ENCODE data around the gene DGKH. TPM values are rescaled to one million over a fixed set of nuclear protein-coding genes. Genes with fewer than 3 reads are reported as not detected.

Gene DGKH
- total and polyA plus RNA-seq, 10 of the 15 experiments (the other 5 are each of a cell fraction or from before 2014, with no cell fraction given): 1.3 to 15.2 (median 7.3) TPM

DNA sequence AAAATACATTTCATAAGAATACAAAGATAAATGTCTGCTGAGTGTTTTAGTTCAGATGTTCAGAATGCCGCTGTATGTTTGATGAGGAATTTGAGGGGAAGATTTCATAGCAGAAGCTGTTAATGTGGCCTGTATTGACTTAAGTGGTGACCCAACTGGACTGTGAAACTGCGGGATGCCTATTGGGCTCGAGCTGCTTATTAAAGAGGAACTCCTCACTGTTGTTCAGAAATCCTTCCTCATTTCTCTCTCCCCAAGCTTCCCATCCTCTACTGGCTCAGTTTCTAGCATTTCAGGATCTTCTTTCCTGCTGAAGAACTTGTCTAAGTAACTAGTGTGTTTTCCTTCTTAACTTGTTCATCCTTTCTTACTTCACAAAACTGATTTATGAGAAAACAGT lies 20.4 kb downstream of the DGKH start:
- no TSS peak for BruUV-seq (replicated peaks)
- DNase-seq (ENCODE audit: low read depth, low spot score): no peak
- Histone ChIP-seq H3K4me1 (ENCODE audit: control insufficient read depth, insufficient read depth, low read length) (no peaks in the 10 kb centered on the region), H3K36me3 (ENCODE audit: control insufficient read depth in 2 of 2, insufficient read depth in 2 of 2, low read length in 1 of 2) (peaks cover 0 to 10% of the 10 kb centered on the region in 2 experiments; a peak in 1 of 4 replicates), H3K27me3 (replicated peaks in 1 of 2; ENCODE audit: control insufficient read depth in 2 of 2, insufficient read depth in 2 of 2, low read length in 1 of 2) (no peaks in the 10 kb centered on the region), H3K9me3 (replicated peaks; ENCODE audit: control insufficient read depth, insufficient read depth, low read length) (no peaks in the 10 kb centered on the region), H3K9ac (ENCODE audit: control insufficient read depth, insufficient read depth, low read length) (no peak overlapping the region), H2AFZ (ENCODE audit: control insufficient read depth, low read depth, low read length) (no peak overlapping the region), H3K79me2 (ENCODE audit: control insufficient read depth, insufficient read depth, low read length) (no peaks in the 10 kb centered on the region), H3K27ac (ENCODE audit: control insufficient read depth, insufficient read depth) (no peak overlapping the region), H3K4me2 (ENCODE audit: control insufficient read depth, insufficient read depth) (no peak overlapping the region), H4K20me1 (ENCODE audit: control insufficient read depth, insufficient read depth) (no peaks in the 10 kb centered on the region), H3K4me3 (no peak overlapping the region)
- ChIA-PET POLR2A (no interaction called here), RAD21 (ENCODE audit: unreplicated experiment) (no interaction called here), CTCF (interaction anchor here (1.6 kb wide), 1 partner anchor 13 kb away, joined by 3 read pairs; no protein-coding TSS in a partner anchor), SMC1A (ENCODE audit: uncharacterized antibody, unreplicated experiment) (interaction anchor here (1.4 to 1.6 kb wide), 2 partner anchors 13 kb away, joined by 3 to 5 read pairs; no protein-coding TSS in a partner anchor)
- no peak for FAIRE-seq
- WGBS (ENCODE audit: insufficient coverage, insufficient replicate concordance, low lambda C conversion rate, missing lambda C conversion rate): 91% methylated on average over 3 of the region's 3 CpGs
- ATAC-seq: no peak
- intact Hi-C loops (cut with micrococcal nuclease; ENCODE audit: unreplicated experiment): no loop called here
- in situ Hi-C loops (cut with MboI): no loop called here
- no peak for TF ChIP-seq ETV6 (conservative IDR thresholded peaks at IDR 0.05 in 1 of 2, IDR thresholded peaks at IDR 0.05 in 1 of 2; ENCODE audit: borderline replicate concordance in 1 of 2, low read depth in 1 of 2)
- TF ChIP-seq, protein P1, sequence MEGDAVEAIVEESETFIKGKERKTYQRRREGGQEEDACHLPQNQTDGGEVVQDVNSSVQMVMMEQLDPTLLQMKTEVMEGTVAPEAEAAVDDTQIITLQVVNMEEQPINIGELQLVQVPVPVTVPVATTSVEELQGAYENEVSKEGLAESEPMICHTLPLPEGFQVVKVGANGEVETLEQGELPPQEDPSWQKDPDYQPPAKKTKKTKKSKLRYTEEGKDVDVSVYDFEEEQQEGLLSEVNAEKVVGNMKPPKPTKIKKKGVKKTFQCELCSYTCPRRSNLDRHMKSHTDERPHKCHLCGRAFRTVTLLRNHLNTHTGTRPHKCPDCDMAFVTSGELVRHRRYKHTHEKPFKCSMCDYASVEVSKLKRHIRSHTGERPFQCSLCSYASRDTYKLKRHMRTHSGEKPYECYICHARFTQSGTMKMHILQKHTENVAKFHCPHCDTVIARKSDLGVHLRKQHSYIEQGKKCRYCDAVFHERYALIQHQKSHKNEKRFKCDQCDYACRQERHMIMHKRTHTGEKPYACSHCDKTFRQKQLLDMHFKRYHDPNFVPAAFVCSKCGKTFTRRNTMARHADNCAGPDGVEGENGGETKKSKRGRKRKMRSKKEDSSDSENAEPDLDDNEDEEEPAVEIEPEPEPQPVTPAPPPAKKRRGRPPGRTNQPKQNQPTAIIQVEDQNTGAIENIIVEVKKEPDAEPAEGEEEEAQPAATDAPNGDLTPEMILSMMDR (IDR thresholded peaks at IDR 0.05 in 2 of 3, conservative IDR thresholded peaks at IDR 0.05 in 1 of 3; ENCODE audit: control insufficient read depth in 2 of 3, extremely low read depth in 1 of 3, insufficient read depth in 1 of 3, low read depth in 3 of 3, low read length in 3 of 3): no peak
- no peak for TF ChIP-seq RB1 (IDR thresholded peaks at IDR 0.05; ENCODE audit: borderline replicate concordance)
- TF ChIP-seq, protein P2, sequence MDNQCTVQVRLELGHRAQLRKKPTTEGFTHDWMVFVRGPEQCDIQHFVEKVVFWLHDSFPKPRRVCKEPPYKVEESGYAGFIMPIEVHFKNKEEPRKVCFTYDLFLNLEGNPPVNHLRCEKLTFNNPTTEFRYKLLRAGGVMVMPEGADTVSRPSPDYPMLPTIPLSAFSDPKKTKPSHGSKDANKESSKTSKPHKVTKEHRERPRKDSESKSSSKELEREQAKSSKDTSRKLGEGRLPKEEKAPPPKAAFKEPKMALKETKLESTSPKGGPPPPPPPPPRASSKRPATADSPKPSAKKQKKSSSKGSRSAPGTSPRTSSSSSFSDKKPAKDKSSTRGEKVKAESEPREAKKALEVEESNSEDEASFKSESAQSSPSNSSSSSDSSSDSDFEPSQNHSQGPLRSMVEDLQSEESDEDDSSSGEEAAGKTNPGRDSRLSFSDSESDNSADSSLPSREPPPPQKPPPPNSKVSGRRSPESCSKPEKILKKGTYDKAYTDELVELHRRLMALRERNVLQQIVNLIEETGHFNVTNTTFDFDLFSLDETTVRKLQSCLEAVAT (IDR thresholded peaks at IDR 0.05): no peak
- no peak for TF ChIP-seq BMI1 (IDR thresholded peaks at IDR 0.05; ENCODE audit: borderline replicate concordance)
- no peak for TF ChIP-seq JUND (IDR thresholded peaks at IDR 0.05; ENCODE audit: low read depth, low read length)
- TF ChIP-seq NR2F1 (conservative IDR thresholded peaks at IDR 0.05): no peak
- no peak for TF ChIP-seq SREBF1 (IDR thresholded peaks at IDR 0.05; ENCODE audit: low read length)
- TF ChIP-seq, protein P3, sequence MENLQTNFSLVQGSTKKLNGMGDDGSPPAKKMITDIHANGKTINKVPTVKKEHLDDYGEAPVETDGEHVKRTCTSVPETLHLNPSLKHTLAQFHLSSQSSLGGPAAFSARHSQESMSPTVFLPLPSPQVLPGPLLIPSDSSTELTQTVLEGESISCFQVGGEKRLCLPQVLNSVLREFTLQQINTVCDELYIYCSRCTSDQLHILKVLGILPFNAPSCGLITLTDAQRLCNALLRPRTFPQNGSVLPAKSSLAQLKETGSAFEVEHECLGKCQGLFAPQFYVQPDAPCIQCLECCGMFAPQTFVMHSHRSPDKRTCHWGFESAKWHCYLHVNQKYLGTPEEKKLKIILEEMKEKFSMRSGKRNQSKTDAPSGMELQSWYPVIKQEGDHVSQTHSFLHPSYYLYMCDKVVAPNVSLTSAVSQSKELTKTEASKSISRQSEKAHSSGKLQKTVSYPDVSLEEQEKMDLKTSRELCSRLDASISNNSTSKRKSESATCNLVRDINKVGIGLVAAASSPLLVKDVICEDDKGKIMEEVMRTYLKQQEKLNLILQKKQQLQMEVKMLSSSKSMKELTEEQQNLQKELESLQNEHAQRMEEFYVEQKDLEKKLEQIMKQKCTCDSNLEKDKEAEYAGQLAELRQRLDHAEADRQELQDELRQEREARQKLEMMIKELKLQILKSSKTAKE (IDR thresholded peaks at IDR 0.05; ENCODE audit: low read depth, poor library complexity, severe bottlenecking): no peak
- no peak for TF ChIP-seq POU2F2 (IDR thresholded peaks at IDR 0.05; ENCODE audit: borderline replicate concordance, low read depth, low read length)
- TF ChIP-seq, protein P4, sequence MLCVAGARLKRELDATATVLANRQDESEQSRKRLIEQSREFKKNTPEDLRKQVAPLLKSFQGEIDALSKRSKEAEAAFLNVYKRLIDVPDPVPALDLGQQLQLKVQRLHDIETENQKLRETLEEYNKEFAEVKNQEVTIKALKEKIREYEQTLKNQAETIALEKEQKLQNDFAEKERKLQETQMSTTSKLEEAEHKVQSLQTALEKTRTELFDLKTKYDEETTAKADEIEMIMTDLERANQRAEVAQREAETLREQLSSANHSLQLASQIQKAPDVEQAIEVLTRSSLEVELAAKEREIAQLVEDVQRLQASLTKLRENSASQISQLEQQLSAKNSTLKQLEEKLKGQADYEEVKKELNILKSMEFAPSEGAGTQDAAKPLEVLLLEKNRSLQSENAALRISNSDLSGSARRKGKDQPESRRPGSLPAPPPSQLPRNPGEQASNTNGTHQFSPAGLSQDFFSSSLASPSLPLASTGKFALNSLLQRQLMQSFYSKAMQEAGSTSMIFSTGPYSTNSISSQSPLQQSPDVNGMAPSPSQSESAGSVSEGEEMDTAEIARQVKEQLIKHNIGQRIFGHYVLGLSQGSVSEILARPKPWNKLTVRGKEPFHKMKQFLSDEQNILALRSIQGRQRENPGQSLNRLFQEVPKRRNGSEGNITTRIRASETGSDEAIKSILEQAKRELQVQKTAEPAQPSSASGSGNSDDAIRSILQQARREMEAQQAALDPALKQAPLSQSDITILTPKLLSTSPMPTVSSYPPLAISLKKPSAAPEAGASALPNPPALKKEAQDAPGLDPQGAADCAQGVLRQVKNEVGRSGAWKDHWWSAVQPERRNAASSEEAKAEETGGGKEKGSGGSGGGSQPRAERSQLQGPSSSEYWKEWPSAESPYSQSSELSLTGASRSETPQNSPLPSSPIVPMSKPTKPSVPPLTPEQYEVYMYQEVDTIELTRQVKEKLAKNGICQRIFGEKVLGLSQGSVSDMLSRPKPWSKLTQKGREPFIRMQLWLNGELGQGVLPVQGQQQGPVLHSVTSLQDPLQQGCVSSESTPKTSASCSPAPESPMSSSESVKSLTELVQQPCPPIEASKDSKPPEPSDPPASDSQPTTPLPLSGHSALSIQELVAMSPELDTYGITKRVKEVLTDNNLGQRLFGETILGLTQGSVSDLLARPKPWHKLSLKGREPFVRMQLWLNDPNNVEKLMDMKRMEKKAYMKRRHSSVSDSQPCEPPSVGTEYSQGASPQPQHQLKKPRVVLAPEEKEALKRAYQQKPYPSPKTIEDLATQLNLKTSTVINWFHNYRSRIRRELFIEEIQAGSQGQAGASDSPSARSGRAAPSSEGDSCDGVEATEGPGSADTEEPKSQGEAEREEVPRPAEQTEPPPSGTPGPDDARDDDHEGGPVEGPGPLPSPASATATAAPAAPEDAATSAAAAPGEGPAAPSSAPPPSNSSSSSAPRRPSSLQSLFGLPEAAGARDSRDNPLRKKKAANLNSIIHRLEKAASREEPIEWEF (IDR thresholded peaks at IDR 0.05; ENCODE audit: insufficient replicate concordance, low read depth, low read length): no peak
- TF ChIP-seq ATF7 (IDR thresholded peaks at IDR 0.05; ENCODE audit: low read depth): no peak
